Activated T-cell treated with anti-CD3 and anti-CD28 coated beads, Interleukin-2, amount 50 U/mL, for 72 hours (primary cell): Measurements from ENCODE around the gene OR10AD1. TPM values are rescaled to one million over a fixed set of nuclear protein-coding genes. Genes with fewer than 3 reads are reported as not detected.
A peak's percentile ranks its signal among the peaks of the same experiment; 100 is the strongest.
"Not testable (repeated sequence)": the region's sequence is repeated elsewhere in the genome, so short reads cannot be mapped to it uniquely, and the experiment has no call there.

Experiments used
- ATAC-seq, 2 donors: fragments of 150-1000 bp; cut with Tn5 transposase; replicated peaks in 1 of 2; 2 replicates each; pipeline ENCODE4 v1.10.0; 2021; ENCODE audit warnings: moderate library complexity in 2 of 2, mild to moderate bottlenecking in 1 of 2
- DNase-seq, 2 donors: peaks; one replicate each; pipeline ENCODE4 v3.0.0; 2021 to 2022; ENCODE audit warnings: mixed read lengths in 1 of 2
- H3K27ac Mint-ChIP-seq: one replicate; pipeline ENCODE4 v1.8.0; 2022; ENCODE audit warnings: mild to moderate bottlenecking, moderate library complexity, mixed read lengths
- H3K27me3 Mint-ChIP-seq: one replicate; pipeline ENCODE4 v1.8.0; 2022; ENCODE audit warnings: low read depth, mixed read lengths
- H3K36me3 Mint-ChIP-seq, 2 donors: one replicate each; pipeline ENCODE4 v1.8.0; 2022; ENCODE audit warnings: mixed read lengths in 2 of 2, mild to moderate bottlenecking in 1 of 2; ENCODE audit not compliant: insufficient read depth in 2 of 2
- H3K4me1 Mint-ChIP-seq: one replicate; pipeline ENCODE4 v1.8.0; 2022; ENCODE audit warnings: low read depth, mixed read lengths
- H3K4me3 Mint-ChIP-seq, 2 donors: one replicate each; pipeline ENCODE4 v1.8.0; 2022; ENCODE audit warnings: mild to moderate bottlenecking in 2 of 2, mixed read lengths in 2 of 2, moderate library complexity in 2 of 2
- H3K9me3 Mint-ChIP-seq, 2 donors: one replicate each; pipeline ENCODE4 v1.8.0; 2022; ENCODE audit warnings: mixed read lengths in 2 of 2
- total RNA-seq, 2 donors: library from RNA; stranded (reverse); gene quantifications; one replicate each; pipeline ENCODE4 v1.2.3, GENCODE V29; 2022

Gene OR10AD1
- total RNA-seq, 2 donors from 2014 or later: not detected

DNA sequence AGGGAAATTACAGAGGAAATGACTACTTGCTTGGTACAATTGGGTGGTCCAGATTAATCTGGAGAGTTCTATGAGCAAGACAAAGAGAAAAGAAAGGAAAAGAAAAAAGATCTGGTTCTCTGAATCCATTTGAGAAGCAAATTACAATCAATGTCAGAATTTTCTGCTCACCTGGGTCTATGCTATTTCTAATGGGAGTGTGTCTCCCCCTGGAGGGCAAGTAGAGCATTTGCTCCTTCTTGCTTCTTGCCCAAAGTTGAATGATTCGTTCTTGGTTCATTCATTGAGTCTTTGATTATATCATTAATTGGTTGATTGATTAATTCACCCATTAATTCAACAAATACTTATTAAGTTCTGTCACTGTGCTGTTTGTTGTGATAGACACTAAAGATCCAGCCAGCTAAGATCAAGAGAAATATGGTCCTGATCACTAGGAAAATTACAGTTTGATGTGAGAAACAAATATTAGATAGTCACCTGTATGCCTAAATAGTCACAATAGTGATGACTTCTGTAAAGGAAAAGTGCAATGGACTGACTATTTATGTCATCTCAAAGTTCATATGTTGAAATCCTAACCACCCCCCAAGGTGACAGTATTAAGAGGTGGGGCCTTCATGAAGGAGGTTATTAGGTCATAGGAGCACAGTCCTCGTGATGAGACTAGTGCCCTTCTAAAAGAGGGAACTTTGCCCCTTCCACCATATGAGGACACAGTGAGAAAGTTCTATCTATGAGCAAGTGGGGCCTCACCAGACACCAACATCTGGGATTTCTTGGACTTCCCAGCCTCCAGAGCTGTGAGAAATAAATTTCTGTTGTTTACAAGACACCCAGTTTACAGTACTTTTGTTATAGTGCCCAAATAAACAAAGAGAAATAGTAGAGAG, 37.8 kb downstream of the OR10AD1 start:
- DNase-seq: peak; percentile 53 to 69
- Mint-ChIP-seq H3K4me1 (no peaks in the 10 kb centered on the region), H3K27ac (no peak overlapping the region), H3K9me3 (no peaks in the 10 kb centered on the region), H3K36me3 (no peaks in the 10 kb centered on the region), H3K4me3 (no peak overlapping the region), H3K27me3 (peaks cover 17% of the 10 kb centered on the region)
- peak; percentile 66 to 70 for ATAC-seq

DNA sequence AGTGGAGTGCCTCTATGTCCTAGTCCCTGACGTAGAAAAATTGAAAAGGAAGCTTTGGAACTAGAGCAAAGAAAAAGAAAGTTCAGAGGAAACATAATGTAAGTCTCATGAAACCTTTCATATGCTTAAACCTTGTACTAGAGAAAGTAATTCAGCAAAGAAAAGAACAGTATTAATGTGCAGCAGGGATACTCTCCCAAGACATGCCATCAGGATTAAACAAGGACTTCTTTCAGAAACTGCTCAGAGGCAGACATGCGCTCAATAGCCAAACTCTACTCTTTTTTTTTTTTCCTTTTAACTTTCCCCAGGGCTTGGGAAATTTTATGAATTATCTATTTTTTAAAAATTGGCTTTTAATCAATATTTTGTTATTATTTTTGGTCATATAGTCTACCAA, 38.6 kb downstream of the OR10AD1 start:
- H3K9me3 Mint-ChIP-seq: no peaks in the 10 kb centered on the region
- DNase-seq (no peak), ATAC-seq (no peak)
- no peaks in the 10 kb centered on the region for H3K36me3 Mint-ChIP-seq
- H3K27ac Mint-ChIP-seq: no peak overlapping the region
- no peak overlapping the region for H3K4me3 Mint-ChIP-seq
- H3K27me3 Mint-ChIP-seq: peaks cover 17% of the 10 kb centered on the region
- no peaks in the 10 kb centered on the region for H3K4me1 Mint-ChIP-seq

DNA sequence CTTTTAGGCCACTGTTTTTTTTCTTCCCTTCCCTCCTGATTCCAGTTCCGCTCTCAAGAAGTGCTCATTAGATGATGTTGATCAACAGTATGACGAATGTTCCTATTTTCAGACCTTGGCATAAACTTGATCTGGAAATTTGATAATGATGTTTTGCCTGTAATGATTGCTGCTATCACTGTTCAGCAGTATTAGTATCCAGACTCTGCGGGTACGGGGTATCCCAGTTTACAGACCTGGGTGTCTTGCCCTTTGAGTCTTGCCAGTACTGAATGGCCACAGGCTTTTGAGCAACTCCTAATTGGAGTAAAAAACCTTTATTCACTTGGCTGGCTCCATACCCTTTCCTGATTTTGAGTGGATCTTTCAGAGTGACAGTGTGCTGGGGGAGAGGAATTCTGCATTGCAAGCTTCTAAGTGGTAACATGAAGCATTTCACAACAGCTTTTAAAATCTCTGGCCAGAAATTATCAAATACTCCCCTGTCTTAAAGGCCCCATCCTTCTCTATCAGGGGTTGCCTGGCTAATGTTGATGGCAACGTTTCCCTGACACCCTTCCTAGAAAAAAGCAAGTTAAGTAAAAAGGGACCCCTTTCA, 39.8 kb downstream of the OR10AD1 start:
- DNase-seq: no peak
- peaks cover 17% of the 10 kb centered on the region for H3K27me3 Mint-ChIP-seq
- peaks cover 9% of the 10 kb centered on the region for H3K4me1 Mint-ChIP-seq
- H3K36me3 Mint-ChIP-seq: no peaks in the 10 kb centered on the region
- no peak overlapping the region for H3K27ac Mint-ChIP-seq
- no peak overlapping the region for H3K4me3 Mint-ChIP-seq
- ATAC-seq: no peak
- no peaks in the 10 kb centered on the region for H3K9me3 Mint-ChIP-seq

DNA sequence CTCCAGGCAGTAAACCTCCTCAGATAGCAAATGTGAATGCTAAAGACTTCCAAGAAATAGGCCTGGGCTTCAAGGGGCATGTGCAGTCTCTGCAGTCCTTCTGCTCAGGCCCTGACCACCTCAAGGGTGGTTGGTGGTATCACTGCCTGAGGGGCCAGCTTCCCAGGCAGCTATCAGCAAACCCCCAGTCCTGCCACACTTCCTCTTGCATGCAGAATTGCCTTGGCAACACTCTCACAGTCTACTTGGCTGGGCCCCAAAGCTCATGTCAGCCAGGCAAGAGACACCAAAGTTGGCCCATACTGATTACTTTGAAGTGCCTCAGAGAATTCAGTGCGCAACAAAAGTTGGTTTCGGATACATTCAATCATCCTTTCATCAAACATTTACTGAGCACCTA, 42.3 kb downstream of the OR10AD1 start:
- no peak overlapping the region for H3K27ac Mint-ChIP-seq
- DNase-seq (no peak), ATAC-seq (no peak)

DNA sequence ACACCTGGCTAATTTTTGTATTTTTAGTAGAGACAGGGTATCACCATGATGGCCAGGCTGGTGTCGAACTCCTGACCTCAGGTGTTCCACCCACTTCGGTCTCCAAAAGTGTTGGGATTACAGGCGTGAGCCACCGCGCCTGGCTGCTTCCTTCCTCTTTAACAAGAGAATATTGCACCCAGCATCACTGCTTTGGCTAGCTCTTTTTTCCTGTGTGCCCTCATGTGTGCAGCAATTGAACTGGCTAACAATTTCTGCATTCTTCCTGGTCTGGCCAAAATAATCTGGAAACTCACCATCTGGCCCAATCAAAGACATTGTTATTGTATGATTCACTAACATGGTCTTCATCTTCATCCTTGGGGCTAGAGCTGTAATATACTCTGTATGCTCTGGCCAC, 43.0 kb downstream of the OR10AD1 start:
- Mint-ChIP-seq H3K36me3 (peaks cover 0 to 1% of the 10 kb centered on the region in 2 donors), H3K4me3 (no peak overlapping the region), H3K4me1 (peaks cover 30% of the 10 kb centered on the region), H3K27ac (no peak overlapping the region), H3K27me3 (peaks cover 2% of the 10 kb centered on the region), H3K9me3 (no peaks in the 10 kb centered on the region)
- no peak for ATAC-seq
- DNase-seq: no peak

More for the DNA sequence above, 42.3 kb downstream of the OR10AD1 start:
- Mint-ChIP-seq H3K36me3 (peaks cover 0 to 1% of the 10 kb centered on the region in 2 donors), H3K4me3 (no peak overlapping the region), H3K27me3 (peaks cover 9% of the 10 kb centered on the region), H3K9me3 (no peaks in the 10 kb centered on the region), H3K4me1 (peaks cover 30% of the 10 kb centered on the region)

DNA sequence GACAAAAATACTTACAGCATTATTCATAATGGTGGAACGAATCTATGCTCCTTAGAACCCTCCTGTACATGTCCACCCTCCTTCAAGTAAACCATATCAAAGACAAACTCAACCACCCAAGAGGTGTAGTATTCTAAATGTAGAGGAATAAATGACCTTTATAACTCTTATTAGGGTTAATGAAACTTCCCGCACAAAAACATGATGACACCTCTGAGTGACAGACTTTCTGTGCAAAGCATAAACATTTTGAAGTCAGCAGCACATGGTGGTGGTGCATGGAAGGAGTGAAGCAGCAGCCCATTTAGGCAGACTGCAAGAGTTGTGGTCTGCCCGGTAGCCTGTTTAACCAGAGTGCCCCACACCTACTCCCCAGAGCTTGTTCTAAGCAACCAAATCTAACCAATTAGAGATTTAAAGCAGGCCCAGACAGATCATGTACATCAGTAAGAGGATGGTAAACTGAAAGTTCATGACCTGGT, 45.2 kb downstream of the OR10AD1 start:
- Mint-ChIP-seq H3K27ac (peak overlapping the region; percentile 99), H3K4me3 (peak overlapping the region; percentile 94 to 96), H3K36me3 (peaks cover 3 to 4% of the 10 kb centered on the region in 2 donors), H3K27me3 (no peaks in the 10 kb centered on the region), H3K4me1 (peaks cover 41% of the 10 kb centered on the region), H3K9me3 (no peaks in the 10 kb centered on the region)
- ATAC-seq: peak; percentile 16 to 25
- DNase-seq: peak; percentile 19 to 29

DNA sequence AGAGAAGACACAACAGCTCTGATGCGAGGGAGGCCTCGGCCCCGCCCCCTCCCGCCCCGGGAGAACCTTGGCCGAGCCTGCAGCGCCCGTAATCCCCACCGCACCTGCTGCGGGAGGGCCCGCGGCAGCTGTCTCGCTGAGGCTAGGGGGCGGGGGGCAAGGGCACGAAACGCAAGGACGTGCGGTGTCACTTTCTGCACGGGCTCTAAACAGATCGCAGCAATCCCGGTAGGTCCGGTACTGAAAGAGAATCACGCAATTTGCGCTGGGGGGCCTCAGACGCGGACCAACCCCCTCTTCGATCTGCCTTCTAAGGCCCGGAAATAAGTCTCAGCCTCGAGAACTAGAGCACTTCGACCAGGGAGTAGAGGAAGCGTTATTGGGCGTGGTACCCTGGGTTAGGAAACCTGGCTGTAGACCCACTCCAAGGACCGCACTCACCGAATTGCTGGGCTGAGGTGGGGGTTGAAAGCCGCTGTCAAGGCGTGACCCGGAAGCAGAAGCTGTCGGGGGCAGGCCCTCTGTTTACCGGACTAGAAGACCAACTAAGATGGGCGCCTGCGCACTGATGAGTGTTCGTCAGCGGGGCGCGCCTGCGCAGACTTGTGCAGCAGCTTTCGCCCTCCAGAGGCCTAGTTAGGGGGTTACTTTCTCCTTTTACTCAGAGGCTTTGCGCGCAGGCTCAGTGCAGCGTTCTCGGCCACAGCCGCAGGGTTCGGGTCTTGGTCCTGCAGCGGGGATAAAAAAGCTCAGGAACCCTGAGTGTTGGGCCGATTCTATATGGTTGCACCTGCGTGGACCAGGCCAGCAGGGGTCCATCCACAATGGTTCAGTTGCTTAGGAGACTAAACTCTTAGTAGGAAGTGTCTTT, 45.8 kb downstream of the OR10AD1 start, which contains the start of gene ASB8:
Gene ASB8, minus strand, starts transcription at position 498 of the 871 bp plus-strand sequence. CDS start 4,019 bp downstream, outside the sequence.
- H3K4me1 Mint-ChIP-seq: peaks cover 48% of the 10 kb centered on the region

DNA sequence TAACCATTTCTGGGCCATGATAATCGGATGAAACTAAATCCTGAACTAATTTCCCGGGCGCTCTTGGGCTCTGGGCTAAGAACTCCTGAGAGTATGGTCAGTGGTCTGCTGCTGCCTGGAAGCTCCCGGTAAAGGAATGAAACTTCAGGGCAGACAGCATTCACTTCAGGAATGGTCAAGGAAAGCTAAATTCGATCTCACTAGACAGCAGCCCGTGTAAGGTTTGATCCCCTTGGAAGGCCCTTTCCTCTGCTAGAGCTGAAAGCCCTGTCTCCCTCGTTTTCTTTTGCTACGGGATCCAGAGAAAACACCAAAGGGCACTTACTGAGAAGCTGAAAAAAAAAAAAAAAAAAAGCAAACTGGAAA, 46.5 kb downstream of the OR10AD1 start:
- H3K4me3 Mint-ChIP-seq: peak overlapping the region; percentile 94 to 96
- H3K9me3 Mint-ChIP-seq: no peaks in the 10 kb centered on the region
- H3K27ac Mint-ChIP-seq: peak overlapping the region; percentile 99
- no peak for ATAC-seq
- DNase-seq: no peak
- H3K36me3 Mint-ChIP-seq: peaks cover 3 to 5% of the 10 kb centered on the region in 2 donors
- no peaks in the 10 kb centered on the region for H3K27me3 Mint-ChIP-seq
- H3K4me1 Mint-ChIP-seq: peaks cover 54% of the 10 kb centered on the region

More for the DNA sequence above, 45.8 kb downstream of the OR10AD1 start, which contains the start of gene ASB8:
- H3K9me3 Mint-ChIP-seq: no peaks in the 10 kb centered on the region
- H3K4me3 Mint-ChIP-seq: peak within 1 kb of the TSS; percentile 94 to 96
- DNase-seq: peak; percentile 99
- ATAC-seq: peak; percentile 92 to 95
- peak within 1 kb of the TSS; percentile 99 for H3K27ac Mint-ChIP-seq
- peaks cover 3 to 4% of the 10 kb centered on the region in 2 donors for H3K36me3 Mint-ChIP-seq
- no peaks in the 10 kb centered on the region for H3K27me3 Mint-ChIP-seq

DNA sequence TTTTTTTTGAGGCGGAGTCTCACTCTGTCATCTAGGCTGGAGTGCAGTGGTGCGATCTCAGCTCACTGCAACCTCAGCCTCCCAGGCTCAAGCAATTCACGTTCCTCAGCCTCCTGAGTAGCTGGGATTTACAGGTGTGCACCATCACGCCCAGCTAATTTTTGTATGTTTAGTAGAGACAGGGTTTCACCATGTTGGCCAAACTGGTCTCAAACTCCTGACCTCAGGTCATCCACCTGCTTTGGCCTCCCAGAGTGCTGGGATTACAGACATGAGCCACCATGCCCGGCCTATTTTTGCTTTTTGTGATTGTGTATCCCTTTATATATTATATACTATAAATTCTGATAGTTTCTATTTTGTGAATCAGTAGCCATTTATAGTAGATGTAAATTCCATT, 47.3 kb downstream of the OR10AD1 start:
- not testable (repeated sequence) for H3K27me3 Mint-ChIP-seq, H3K36me3 Mint-ChIP-seq, DNase-seq, H3K9me3 Mint-ChIP-seq, ATAC-seq
- Mint-ChIP-seq H3K4me3 (peak overlapping the region; percentile 94 to 96), H3K27ac (peak overlapping the region; percentile 99), H3K4me1 (peaks cover 55% of the 10 kb centered on the region)

Other genes starting within 250 kb of the OR10AD1 start
- gene TMEM106C, start 239.7 kb downstream of the OR10AD1 start, total RNA-seq: 100 to 1,000 TPM; 124 to 149 TPM
- gene COL2A1, start 198.8 kb downstream of the OR10AD1 start, total RNA-seq: under 1 TPM in 1 of 2 donors, not detected in 1; 0.14 TPM
- 10 to 100 TPM; 58.4 to 68.7 TPM for gene SENP1, start 97.2 kb downstream of the OR10AD1 start, total RNA-seq
- gene PFKM, start 83.9 kb downstream of the OR10AD1 start, total RNA-seq: 10 to 100 TPM; 29.1 to 35.9 TPM
- 10 to 100 TPM; 52.3 to 61.8 TPM for gene ASB8, start 45.8 kb downstream of the OR10AD1 start, total RNA-seq
- gene CCDC184, start 19.6 kb downstream of the OR10AD1 start, total RNA-seq: under 1 TPM; 0.17 to 0.32 TPM
- gene ZNF641, start 147.6 kb upstream of the OR10AD1 start, total RNA-seq: 10 to 100 TPM; 11.9 to 13.4 TPM